Upper lobe of left lung (tissue), 6 donors: Measurements from ENCODE around the gene MANEA. TPM values are rescaled to one million over a fixed set of nuclear protein-coding genes. Genes with fewer than 3 reads are reported as not detected.
"Not testable (repeated sequence)": the region's sequence is repeated elsewhere in the genome, so short reads cannot be mapped to it uniquely, and the experiment has no call there.

ENCODE experiments used
- ATAC-seq, 2 donors: fragments of 200-7000 bp; cut with Tn5 transposase; one replicate each; pipeline ENCODE4 v1.9.1; 2022; ENCODE audit warnings: mild to moderate bottlenecking in 2 of 2, moderate library complexity in 2 of 2; ENCODE audit not compliant: low FRiP score in 2 of 2
- DNase-seq, 2 donors: peaks; one replicate each; pipeline ENCODE4 v3.0.0-alpha.2; 2019 to 2020
- H3K27ac ChIP-seq, 4 donors: fragments of 200-600 bp; sonication (generic); one replicate each; pipeline ENCODE4 v1.5.1; 2016 to 2019
- H3K27me3 ChIP-seq, 4 donors: fragments of 200-600 bp; sonication (generic); one replicate each; pipeline ENCODE4 v1.5.1; 2017 to 2019
- H3K36me3 ChIP-seq, 4 donors: fragments of 200-600 bp; sonication (generic); one replicate each; pipeline ENCODE4 v1.5.1; 2016 to 2019
- H3K4me1 ChIP-seq, 4 donors: fragments of 200-600 bp; sonication (generic); one replicate each; pipeline ENCODE4 v1.5.1; 2018 to 2019
- H3K4me3 ChIP-seq, 4 donors: fragments of 200-600 bp; sonication (generic); one replicate each; pipeline ENCODE4 v1.5.1; 2017 to 2019; ENCODE audit warnings: mild to moderate bottlenecking in 2 of 4, moderate library complexity in 1 of 4
- H3K9me3 ChIP-seq, 4 donors: fragments of 200-600 bp; sonication (generic); one replicate each; pipeline ENCODE4 v1.5.1; 2018 to 2019
- EP300 ChIP-seq, 4 donors: sonication (generic); formaldehyde crosslinking; IDR thresholded peaks; one replicate each; pipeline ENCODE4 v1.5.1; 2017; ENCODE audit warnings: antibody characterized with exemption in 4 of 4, control low read depth in 2 of 4
- POLR2A ChIP-seq, 4 donors: fragments of 450-650 bp; IDR thresholded peaks; one replicate each; pipeline ENCODE4 v1.5.1; 2016 to 2017; ENCODE audit warnings: antibody characterized with exemption in 4 of 4, mild to moderate bottlenecking in 2 of 4
- POLR2AphosphoS5 ChIP-seq, 2 donors: sonication (generic); formaldehyde crosslinking; IDR thresholded peaks; one replicate each; pipeline ENCODE4 v1.5.1; 2017; ENCODE audit warnings: antibody characterized with exemption in 2 of 2
- WGBS, 2 donors: methylation state at CpG; one replicate each; pipeline ENCODE4 v1.1.5; 2017 to 2018; 5-methylcytosine and 5-hydroxymethylcytosine counted together
- total RNA-seq, 6 donors: library from RNA; depleted of rRNA in 4 of 6; stranded (reverse); fragments of >200 nt in 4 of 6; gene quantifications; one replicate each; pipeline versions ENCODE4 v1.1.0 to v1.2.1, GENCODE V29; 2016 to 2021
- TF ChIP-seq, protein P1 (sequence below), 6 experiments: fragments of 450-650 bp in 4 of 6; fragments of 200-600 bp in 2 of 6; sonication (generic) in 2 of 6; IDR thresholded peaks; one replicate each; pipeline ENCODE4 v1.5.1; 2016 to 2019; ENCODE audit warnings: antibody characterized with exemption in 6 of 6
- donor health status: DM: no; HTN: no; CAD: no; lungs with moderate emphysema.
- donor health status: DM: no; HTN: yes; CAD: no; lungs with severe emphysema.

The MANEA gene
- total RNA-seq, 6 donors from 2014 or later, result 2.0 to 16.2 (median 9.4) TPM

- Histone ChIP-seq H3K27ac (no peak overlapping the region), H3K36me3 (no peaks in the 10 kb centered on the region), H3K4me3 (no peak overlapping the region), H3K27me3 (no peaks in the 10 kb centered on the region), H3K9me3 (peaks cover 0 to 11% (median 7%) of the 10 kb centered on the region in 4 donors), H3K4me1 (peaks cover 11 to 18% (median 16%) of the 10 kb centered on the region in 4 donors)
- DNase-seq (no peak), ATAC-seq (no peak)
- TF ChIP-seq POLR2AphosphoS5 (IDR thresholded peaks at IDR 0.05), result no peak
- TF ChIP-seq, protein P1, sequence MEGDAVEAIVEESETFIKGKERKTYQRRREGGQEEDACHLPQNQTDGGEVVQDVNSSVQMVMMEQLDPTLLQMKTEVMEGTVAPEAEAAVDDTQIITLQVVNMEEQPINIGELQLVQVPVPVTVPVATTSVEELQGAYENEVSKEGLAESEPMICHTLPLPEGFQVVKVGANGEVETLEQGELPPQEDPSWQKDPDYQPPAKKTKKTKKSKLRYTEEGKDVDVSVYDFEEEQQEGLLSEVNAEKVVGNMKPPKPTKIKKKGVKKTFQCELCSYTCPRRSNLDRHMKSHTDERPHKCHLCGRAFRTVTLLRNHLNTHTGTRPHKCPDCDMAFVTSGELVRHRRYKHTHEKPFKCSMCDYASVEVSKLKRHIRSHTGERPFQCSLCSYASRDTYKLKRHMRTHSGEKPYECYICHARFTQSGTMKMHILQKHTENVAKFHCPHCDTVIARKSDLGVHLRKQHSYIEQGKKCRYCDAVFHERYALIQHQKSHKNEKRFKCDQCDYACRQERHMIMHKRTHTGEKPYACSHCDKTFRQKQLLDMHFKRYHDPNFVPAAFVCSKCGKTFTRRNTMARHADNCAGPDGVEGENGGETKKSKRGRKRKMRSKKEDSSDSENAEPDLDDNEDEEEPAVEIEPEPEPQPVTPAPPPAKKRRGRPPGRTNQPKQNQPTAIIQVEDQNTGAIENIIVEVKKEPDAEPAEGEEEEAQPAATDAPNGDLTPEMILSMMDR (IDR thresholded peaks at IDR 0.05), result no peak
- TF ChIP-seq POLR2A (IDR thresholded peaks at IDR 0.05), result no peak
- no peak for TF ChIP-seq EP300 (IDR thresholded peaks at IDR 0.05)
Observed at GRCh38 chr6:95581073-95581472, 3.7 kb downstream of the MANEA start.

DNA sequence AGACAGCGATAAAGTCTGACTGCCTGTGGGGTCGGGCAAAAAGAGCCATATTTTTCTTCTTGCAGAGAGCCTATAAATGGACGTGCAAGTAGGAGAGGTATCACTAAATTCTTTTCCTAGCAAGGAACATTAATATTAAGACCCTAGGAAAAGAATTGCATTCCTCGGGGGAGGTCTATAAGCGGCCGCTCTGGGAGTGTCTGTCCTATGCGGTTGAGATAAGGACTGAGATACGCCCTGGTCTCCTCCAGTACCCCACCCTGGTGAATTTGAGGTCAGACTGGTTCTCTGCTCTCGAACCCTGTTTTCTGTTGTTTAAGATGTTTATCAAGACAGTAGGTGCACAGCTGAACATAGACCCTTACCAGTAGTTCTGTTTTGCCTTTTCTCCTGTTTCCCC, 6.9 kb downstream of the MANEA start:
- not testable (repeated sequence) for H3K36me3 ChIP-seq, H3K4me1 ChIP-seq, ATAC-seq, H3K4me3 ChIP-seq, H3K27ac ChIP-seq, DNase-seq, H3K27me3 ChIP-seq
- WGBS, 2 donors, result 91 to 96% methylated on average over 9 of the region's 9 CpGs
- H3K9me3 ChIP-seq, result peaks cover 0 to 11% (median 7%) of the 10 kb centered on the region in 4 donors

GRCh38 chr6:95587989-95588388, 10.7 kb downstream of the MANEA start:
- H3K4me1 ChIP-seq, result no peaks in the 10 kb centered on the region
- H3K4me3 ChIP-seq, result no peak overlapping the region
- no peak for ATAC-seq
- H3K27ac ChIP-seq, result no peak overlapping the region
- H3K36me3 ChIP-seq, result no peaks in the 10 kb centered on the region
- H3K27me3 ChIP-seq, result no peaks in the 10 kb centered on the region
- WGBS, 2 donors, result 98 to 100% methylated on average over 1 of the region's 1 CpG
- TF ChIP-seq POLR2A (IDR thresholded peaks at IDR 0.05) (no peak), EP300 (IDR thresholded peaks at IDR 0.05) (no peak), POLR2AphosphoS5 (IDR thresholded peaks at IDR 0.05) (no peak)
- DNase-seq, result no peak
- peaks cover 0 to 11% (median 7%) of the 10 kb centered on the region in 4 donors for H3K9me3 ChIP-seq

DNA sequence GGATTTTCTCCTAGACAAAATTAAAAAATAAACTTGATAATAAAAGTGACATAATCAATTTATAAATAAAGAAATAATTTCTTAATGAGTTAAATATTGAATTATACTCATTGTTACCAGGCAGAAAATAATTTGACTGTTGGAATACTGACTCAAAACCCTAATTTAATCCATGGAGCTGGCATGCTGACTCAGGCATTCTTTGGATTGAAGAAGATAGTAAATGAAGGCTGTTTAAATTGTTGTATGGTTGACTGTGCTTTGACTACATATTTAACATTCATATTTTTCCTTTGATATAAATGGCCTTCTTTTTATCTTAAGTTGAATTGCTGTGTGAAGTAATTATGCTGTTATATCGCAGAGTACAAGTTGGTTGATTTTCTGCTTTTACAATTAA, 11.7 kb downstream of the MANEA start:
- no peak overlapping the region for H3K4me3 ChIP-seq
- TF ChIP-seq POLR2A (IDR thresholded peaks at IDR 0.05) (no peak), EP300 (IDR thresholded peaks at IDR 0.05) (no peak), POLR2AphosphoS5 (IDR thresholded peaks at IDR 0.05) (no peak)
- TF ChIP-seq, protein P1 (IDR thresholded peaks at IDR 0.05), result no peak
- H3K27me3 ChIP-seq, result no peaks in the 10 kb centered on the region
- WGBS, 2 donors, result 89 to 96% methylated on average over 1 of the region's 1 CpG
- no peak for ATAC-seq
- H3K9me3 ChIP-seq, result peaks cover 0 to 8% (median 5%) of the 10 kb centered on the region in 4 donors
- no peaks in the 10 kb centered on the region for H3K4me1 ChIP-seq
- H3K36me3 ChIP-seq, result no peaks in the 10 kb centered on the region
- H3K27ac ChIP-seq, result no peak overlapping the region
- no peak for DNase-seq

GRCh38 chr6:95589826-95590570, 12.7 kb downstream of the MANEA start:
- 73 to 78% methylated on average over 4 of the region's 4 CpGs for WGBS, 2 donors
- Histone ChIP-seq H3K36me3 (no peaks in the 10 kb centered on the region), H3K27ac (no peak overlapping the region), H3K9me3 (no peaks in the 10 kb centered on the region), H3K27me3 (no peaks in the 10 kb centered on the region), H3K4me1 (no peaks in the 10 kb centered on the region), H3K4me3 (no peak overlapping the region)
- TF ChIP-seq POLR2AphosphoS5 (IDR thresholded peaks at IDR 0.05), result no peak
- TF ChIP-seq POLR2A (IDR thresholded peaks at IDR 0.05), result no peak
- TF ChIP-seq, protein P1 (IDR thresholded peaks at IDR 0.05), result no peak
- no peak for TF ChIP-seq EP300 (IDR thresholded peaks at IDR 0.05)
- DNase-seq (no peak), ATAC-seq (no peak)

GRCh38 chr6:95593025-95593424, 15.7 kb downstream of the MANEA start:
- TF ChIP-seq EP300 (IDR thresholded peaks at IDR 0.05) (no peak), POLR2AphosphoS5 (IDR thresholded peaks at IDR 0.05) (no peak), POLR2A (IDR thresholded peaks at IDR 0.05) (no peak)
- TF ChIP-seq, protein P1 (IDR thresholded peaks at IDR 0.05), result no peak
- DNase-seq (no peak), ATAC-seq (no peak)
- no peaks in the 10 kb centered on the region for H3K27me3 ChIP-seq
- no peaks in the 10 kb centered on the region for H3K4me1 ChIP-seq
- no peak overlapping the region for H3K4me3 ChIP-seq
- H3K9me3 ChIP-seq, result no peaks in the 10 kb centered on the region
- H3K36me3 ChIP-seq, result no peaks in the 10 kb centered on the region
- H3K27ac ChIP-seq, result no peak overlapping the region
- whole genome bisulfite sequencing, 2 donors, result 39 to 40% methylated on average over 2 of the region's 2 CpGs
